Measurements from ENCODE around the gene HNRNPLL.
"Not testable (repeated sequence)": the region's sequence is repeated elsewhere in the genome, so short reads cannot be mapped to it uniquely, and the experiment has no call there.

HNRNPLL gene

GRCh38 chr2:38643021-38643671, 40.4 kb upstream of the HNRNPLL start:
- DNase-seq (ENCODE audit: low read depth), result no peak
- no peak overlapping the region for H3K4me3 ChIP-seq (ENCODE audit: control insufficient read depth, low read depth, low read length)
- no peak for TF ChIP-seq CTCF (conservative IDR thresholded peaks at IDR 0.05; ENCODE audit: control insufficient read depth, insufficient read depth, low read depth, low read length)

GRCh38 chr2:38642373-38643017, 39.8 kb upstream of the HNRNPLL start:
- DNase-seq (ENCODE audit: low read depth); H3K4me3 ChIP-seq (ENCODE audit: control insufficient read depth, low read depth, low read length): not testable (repeated sequence)

GRCh38 chr2:38636069-38636468, 33.3 kb upstream of the HNRNPLL start:
- no peak for TF ChIP-seq CTCF (conservative IDR thresholded peaks at IDR 0.05; ENCODE audit: control insufficient read depth, insufficient read depth, low read depth, low read length)
- no peak overlapping the region for H3K4me3 ChIP-seq (ENCODE audit: control insufficient read depth, low read depth, low read length)
- no peak for DNase-seq (ENCODE audit: low read depth)

GRCh38 chr2:38635139-38635538, 32.4 kb upstream of the HNRNPLL start:
- H3K4me3 ChIP-seq (ENCODE audit: control insufficient read depth, low read depth, low read length), result no peak overlapping the region
- no peak for TF ChIP-seq CTCF (conservative IDR thresholded peaks at IDR 0.05; ENCODE audit: control insufficient read depth, insufficient read depth, low read depth, low read length)
- no peak for DNase-seq (ENCODE audit: low read depth)

- no peak overlapping the region for H3K4me3 ChIP-seq (ENCODE audit: control insufficient read depth, low read depth, low read length)
- no peak for TF ChIP-seq CTCF (conservative IDR thresholded peaks at IDR 0.05; ENCODE audit: control insufficient read depth, insufficient read depth, low read depth, low read length)
- DNase-seq (ENCODE audit: low read depth), result no peak
These were observed 32.0 kb upstream of the HNRNPLL start for GRCh38 chr2:38634684-38635083.

- no peak for TF ChIP-seq CTCF (conservative IDR thresholded peaks at IDR 0.05; ENCODE audit: control insufficient read depth, insufficient read depth, low read depth, low read length)
- no peak for DNase-seq (ENCODE audit: low read depth)
- H3K4me3 ChIP-seq (ENCODE audit: control insufficient read depth, low read depth, low read length), result no peak overlapping the region
These were observed 31.2 kb upstream of the HNRNPLL start for GRCh38 chr2:38633895-38634294.

GRCh38 chr2:38632980-38633379, 30.3 kb upstream of the HNRNPLL start:
- H3K4me3 ChIP-seq (ENCODE audit: control insufficient read depth, low read depth, low read length), result no peak overlapping the region
- no peak for DNase-seq (ENCODE audit: low read depth)
- no peak for TF ChIP-seq CTCF (conservative IDR thresholded peaks at IDR 0.05; ENCODE audit: control insufficient read depth, insufficient read depth, low read depth, low read length)

Measured in fibroblast of mammary gland (primary cell).